Left renal pelvis (tissue), 4 donors: ENCODE measurements around the gene POLR1C. TPM values are rescaled to one million over a fixed set of nuclear protein-coding genes. Genes with fewer than 3 reads are reported as not detected.
"Not testable (repeated sequence)": the region's sequence is repeated elsewhere in the genome, so short reads cannot be mapped to it uniquely, and the experiment has no call there.

ENCODE experiments used
- DNase-seq, 4 donors: peaks; one replicate each; pipeline ENCODE4 v3.0.0-alpha.2; 2013; ENCODE audit warnings: low read depth in 4 of 4, low spot score in 3 of 4
- polyA plus RNA-seq, 4 donors: library from polyadenylated mRNA; unstranded; fragments of 120-200 nt; gene quantifications; one replicate each; pipeline ENCODE4 v1.2.1, GENCODE V29; 2013; ENCODE audit not compliant: insufficient read length in 4 of 4

Gene POLR1C
- polyA plus RNA-seq, 4 donors, result 24.6 to 43.6 (median 40.6) TPM

DNA sequence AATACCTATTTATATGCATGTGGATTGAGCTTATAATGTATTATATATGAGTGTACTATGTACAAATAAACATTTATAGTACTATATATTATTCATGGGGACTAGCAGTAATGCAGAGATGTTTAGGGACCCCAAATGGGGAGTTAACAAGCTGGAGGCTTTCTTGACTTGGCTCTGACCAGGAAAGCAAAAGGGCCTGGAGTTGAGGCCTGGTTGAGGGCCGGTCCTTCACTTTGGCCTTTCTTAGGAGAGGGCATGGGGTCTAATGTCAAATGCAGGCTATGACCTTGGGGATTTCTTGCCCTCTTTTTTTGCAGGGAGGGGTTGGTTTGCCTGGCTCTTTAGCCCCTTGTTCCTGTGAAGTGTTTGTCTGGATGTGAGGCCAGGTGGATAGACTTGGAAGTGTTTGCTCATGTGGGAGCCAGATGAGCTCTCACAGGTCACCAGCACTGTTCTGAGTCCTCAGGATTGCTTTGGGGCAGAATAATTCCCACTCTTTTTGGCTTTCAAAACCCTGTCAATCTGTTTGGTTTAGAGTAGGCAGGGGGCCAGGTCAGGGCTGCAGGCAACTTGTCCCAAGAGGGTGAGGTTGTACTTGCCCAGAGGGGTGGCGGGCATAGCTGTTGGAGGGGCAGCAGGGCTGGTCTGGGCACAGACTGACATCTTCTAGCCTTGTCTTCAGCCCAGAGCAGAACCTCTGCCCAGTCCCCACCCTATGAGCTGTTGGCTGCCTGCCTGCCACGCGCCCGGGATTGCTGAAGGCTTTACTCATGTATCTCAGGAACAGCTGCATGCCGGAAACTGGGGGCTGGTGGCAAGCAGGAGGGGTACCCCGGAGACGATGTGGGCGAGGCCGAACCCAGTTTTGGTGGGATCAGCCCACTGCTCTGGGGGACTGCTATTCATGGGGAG, 24.9 kb upstream of the POLR1C start:
- no peak for DNase-seq

DNA sequence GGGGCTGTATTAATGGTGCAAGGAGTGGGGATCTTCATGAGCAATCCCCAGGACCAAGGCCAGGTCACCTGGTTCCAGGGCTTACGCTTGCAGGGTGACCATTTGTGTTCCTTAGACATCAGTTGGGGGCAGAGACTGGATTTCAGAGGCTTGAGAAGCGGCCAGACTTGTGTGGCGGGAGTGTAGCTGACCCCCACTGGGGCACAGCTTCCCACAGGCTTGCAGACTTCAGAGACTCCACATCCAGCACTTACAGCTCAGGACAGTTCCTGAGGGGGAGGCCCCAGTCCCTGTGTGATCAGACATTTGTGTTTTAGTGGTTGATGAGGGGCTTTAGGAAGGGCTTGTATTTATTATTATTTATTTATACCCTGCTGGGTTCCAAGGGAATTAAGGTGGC, 24.2 kb upstream of the POLR1C start:
- no peak for DNase-seq

DNA sequence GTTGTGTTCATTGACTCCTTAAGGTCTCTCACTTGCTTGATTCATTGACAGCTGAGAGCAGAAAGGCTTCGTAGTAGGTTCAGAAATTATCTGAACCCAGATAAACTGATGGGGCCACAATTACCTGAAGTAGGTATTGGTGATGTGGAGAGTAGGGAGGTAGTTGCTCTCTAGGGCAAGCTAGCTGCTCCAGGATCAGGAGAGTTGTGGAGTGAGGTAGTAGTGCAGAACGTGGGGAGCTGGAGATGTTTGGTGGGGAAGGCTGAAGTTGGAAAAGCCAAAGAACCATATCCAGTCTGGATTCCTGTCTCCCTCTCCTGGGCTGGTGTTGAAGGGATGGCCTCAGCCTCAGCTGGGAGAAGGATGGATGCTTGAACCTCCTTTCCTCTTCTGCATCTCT, 23.7 kb upstream of the POLR1C start:
- DNase-seq, result no peak

DNA sequence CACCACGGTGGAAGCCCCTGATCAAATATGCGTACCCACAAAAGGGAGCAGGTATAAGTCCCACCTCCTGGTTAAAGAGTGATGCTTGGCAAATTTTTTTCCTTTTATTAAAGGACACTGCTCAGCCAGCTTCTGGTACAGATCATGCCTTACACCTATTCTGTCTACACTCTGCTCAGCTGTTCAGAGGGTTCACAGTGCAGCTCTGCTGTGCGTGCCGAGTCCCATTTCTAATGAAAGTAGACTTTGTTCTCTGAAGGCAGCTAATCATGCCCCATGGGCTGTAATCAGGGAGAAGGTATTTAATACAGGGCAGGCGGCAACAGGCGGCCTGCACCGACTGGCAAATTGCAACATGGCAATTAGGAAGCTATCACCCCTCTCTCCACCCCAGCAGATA, 23.1 kb upstream of the POLR1C start:
- no peak for DNase-seq

DNA sequence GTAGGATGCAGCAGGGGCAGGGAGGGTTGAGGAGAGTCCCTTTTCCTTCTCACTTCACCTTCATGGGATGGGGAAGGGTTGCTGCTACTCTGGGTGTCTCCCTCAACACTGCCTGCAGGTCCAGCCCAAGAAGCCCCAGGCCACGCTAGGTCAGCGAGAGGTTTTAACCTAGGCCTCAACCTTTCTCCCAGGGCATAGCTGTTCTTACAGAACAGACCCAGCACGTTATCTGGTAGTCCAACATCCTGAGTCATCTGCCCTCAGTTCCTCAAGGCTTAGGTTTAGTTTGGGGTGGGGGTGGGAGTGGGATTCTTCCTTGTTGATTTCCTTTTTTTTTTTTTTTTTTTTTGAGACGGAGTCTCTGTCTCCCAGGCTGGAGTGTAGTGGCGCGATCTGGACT, 22.6 kb upstream of the POLR1C start:
- no peak for DNase-seq

DNA sequence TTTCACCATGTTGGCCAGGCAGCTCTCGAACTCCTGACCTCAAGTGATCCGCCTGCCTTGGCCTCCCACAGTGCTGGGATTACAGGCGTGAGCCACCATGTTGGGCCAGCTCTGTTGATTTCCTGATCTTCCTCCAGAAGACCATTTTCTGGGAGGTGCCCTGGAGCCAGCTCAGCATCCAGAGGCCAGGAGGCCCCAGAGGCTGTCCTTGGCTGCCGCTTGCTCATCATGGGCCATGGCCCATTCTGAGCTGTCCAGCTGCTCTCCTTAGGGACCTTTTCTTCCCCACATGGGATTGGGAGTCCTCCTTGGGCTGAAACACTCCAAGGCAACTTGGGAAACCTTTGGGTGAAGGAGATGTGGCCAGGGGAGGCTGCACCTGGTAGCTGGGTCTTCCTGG, 22.1 kb upstream of the POLR1C start:
- no peak for DNase-seq

DNA sequence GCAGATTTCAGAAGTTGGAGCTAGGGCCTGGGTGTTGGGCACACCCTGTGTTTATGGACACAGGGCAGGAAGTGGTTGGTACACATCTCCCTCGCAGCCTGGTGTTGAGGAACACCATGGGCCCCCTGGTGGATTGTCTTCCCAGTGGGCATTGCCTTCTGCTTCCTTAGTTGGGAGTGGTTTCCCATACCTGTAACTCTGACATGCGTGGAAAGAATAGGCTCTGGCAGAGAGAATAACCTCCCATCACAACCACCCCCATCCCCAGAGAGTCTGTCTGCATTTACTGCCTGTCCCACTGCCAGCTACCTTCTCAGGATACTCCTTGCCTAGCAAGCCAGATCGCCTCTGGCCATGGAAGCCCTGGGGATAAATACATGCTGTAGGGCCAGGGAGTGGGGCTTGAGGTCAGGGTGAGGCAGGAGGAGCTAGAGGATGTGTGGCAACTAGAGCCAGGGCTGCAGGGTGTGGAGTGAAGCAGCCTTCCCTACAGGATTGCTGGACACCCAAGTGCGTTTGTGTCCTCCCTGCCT, 21.4 kb upstream of the POLR1C start:
- DNase-seq, result no peak

DNA sequence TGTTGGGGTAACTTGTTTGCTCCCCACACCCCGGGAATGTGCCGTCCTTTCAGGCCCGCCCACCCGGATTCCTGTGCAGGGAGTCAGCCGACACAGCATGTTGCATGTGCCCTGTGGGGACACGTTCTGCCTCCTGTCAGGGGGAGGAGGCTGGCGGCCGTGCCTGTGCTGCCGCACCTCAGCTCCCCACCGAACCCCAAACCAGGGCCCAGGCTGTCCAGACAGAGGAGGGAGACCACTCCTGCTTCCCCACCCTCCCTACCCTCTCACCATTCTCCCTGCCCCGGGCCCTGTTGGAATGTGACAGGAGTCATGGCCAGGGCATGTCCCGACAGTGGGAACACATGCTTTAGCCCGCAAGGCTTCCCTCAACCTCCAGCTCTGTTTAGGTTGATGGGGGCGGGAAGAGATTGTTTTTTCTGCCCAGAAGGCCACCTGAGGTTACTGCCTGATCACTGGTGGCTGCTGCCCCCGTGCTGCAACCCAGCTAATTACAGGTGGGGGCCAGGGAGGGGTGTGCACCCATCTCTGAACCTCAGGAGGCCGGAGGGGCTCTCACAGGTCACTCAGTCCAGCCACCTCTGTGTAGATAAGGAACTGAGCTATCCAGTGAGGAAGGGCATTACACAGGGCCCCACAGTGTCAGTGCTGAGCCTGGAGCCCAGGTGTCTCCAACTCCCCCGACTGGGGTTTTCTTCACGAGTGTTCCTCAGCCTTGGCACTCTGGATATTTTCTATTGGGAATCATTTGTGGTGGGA, 20.3 kb upstream of the POLR1C start:
- DNase-seq, result no peak

DNA sequence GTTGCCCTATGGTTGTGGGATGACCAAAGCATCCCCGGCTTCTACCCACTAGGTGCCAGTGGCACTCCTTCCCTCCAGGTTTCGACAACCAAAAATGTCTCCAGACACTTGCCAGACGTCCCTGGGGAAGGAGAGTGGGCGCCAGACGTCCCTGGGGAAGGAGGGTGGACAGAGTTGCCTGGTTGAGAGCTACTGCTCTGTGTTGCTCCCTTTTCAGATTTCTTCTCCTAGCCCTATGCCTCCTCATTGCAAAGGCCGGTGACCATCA, 19.8 kb upstream of the POLR1C start:
- DNase-seq, result no peak

DNA sequence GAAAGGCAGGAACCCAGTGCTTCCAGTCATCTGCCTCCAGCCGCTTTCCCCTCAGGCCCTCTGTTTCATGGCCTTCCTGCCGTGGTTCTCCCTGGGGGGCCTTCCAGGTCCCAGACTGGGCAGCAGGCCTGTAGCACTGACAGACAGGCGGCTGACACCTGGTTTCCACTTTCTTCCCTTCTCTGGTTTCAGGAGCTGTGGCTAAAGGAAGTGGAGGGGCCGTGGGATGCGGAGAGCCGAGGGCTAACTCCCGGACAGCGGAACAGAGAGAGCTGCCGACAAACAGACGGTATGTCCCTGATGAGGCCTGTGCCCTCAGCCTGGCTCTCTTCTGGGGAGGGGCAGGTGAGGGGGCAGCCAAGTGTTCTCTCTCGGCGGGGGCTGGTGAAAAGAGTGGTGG, 19.2 kb upstream of the POLR1C start:
- DNase-seq, result no peak

DNA sequence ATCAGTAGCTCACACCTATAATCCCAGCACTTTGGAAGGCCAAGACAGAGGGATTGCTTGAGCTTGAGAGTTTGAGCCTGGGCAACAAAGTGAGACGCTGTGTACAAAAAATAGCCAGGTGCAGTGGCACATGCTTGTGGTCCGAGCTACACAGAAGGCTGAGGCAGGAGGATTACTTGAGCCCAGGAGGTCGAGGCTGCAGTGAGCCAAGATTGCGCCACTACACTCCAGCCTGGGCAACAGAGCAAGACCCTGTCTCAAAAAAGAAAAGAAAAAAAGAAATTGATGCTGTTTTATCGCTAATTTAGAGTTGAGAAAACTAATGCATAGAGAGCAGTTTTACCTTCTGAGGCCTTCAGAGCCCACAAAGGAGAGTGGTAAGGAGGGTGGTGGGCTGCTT, 18.6 kb upstream of the POLR1C start:
- not testable (repeated sequence) for DNase-seq

DNA sequence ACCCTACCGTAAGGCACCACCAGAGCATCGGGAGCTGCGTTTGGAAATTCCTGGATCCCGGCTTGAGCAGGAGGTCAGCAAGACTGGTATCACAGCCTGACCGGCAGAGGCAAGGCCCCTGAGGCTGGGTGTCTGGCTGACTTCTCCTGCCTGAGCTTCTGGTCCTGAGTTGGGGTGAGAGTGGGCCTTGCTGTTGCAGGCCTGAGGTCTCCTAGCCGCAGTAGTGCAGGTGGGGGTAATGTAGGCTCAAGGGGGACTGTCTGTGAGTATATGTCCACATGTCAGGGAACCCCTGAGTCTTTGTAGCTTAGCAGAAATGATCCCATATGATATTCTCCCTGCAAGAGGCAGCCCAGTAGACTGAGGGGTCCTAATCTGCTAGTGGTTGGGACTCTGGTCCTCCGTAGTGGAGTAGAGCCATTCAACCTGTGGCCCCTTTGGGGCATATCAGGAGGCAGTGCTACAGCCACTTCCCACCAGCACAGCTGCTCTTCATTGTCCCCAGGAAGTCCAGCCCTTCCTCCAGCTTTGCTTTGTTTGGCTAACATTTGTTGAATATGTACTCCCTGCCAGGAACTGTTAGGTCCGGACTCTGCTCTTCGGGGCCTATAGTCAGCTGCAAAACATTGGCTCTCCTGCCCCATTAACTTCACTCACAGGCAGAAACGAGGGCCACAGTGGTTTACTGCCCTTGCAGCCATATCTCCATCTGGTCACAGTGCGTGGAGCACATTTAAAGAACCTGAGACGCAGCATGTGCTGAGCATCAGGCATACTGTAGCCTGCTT, 17.7 kb upstream of the POLR1C start:
- DNase-seq, result no peak

DNA sequence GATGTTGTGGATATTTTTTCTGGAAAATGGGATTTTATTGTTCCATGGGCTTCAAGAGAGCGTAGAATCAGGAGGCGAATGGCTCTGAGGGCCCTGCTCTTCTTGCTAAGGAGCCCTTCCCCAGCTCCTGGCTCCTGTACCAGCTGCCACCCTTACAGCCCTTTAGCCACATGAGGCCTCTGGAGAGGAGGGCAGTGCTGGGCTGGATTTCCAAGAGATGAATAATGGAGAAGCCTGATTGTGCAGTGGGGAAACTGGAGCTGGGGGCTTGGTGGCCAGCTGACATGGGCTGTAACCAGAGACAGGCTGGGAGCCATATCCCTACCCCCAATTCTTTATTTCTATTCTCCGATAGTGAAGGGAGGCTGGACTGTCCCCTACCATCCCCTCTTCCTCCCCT, 16.0 kb upstream of the POLR1C start:
- DNase-seq, result no peak

DNA sequence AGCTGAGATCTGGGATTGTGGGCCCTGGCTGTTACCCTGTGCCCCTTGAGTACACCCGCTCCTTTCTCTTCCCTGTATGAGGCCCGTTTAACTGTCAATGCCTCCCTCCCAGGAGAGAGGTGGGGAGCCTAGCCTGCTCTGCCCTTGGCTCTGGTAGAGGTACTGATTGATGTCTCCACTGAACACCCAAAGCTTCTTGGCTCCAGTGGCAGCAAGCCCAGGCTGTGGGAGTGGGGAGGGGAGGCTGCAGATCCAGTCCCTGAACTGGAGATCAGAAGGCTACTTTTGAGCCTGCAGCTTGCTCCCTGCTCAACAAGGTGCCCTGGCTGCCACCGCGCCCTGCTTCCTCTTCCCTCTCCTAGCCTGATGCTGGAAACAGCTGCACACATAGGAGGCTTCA, 14.2 kb upstream of the POLR1C start:
- no peak for DNase-seq

DNA sequence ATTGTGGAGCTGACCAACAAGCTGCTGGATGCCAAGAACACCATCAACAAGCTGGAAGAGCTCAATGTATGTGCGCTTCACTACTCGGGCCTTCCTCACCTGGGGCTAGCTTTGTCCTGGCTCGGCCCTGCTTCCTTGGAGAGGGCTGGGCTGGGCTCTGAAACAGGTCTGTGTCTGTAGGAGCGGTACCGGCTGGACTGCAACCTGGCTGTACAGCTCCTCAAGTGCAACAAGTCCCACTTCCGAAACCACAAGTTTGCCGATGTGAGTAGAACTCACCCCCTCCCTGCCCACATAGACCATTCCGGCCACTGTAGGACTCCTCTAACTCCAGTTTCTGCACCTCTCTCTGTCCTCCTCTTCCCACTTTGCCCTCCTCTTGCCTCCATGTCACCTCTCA, 13.4 kb upstream of the POLR1C start:
- DNase-seq, result no peak

DNA sequence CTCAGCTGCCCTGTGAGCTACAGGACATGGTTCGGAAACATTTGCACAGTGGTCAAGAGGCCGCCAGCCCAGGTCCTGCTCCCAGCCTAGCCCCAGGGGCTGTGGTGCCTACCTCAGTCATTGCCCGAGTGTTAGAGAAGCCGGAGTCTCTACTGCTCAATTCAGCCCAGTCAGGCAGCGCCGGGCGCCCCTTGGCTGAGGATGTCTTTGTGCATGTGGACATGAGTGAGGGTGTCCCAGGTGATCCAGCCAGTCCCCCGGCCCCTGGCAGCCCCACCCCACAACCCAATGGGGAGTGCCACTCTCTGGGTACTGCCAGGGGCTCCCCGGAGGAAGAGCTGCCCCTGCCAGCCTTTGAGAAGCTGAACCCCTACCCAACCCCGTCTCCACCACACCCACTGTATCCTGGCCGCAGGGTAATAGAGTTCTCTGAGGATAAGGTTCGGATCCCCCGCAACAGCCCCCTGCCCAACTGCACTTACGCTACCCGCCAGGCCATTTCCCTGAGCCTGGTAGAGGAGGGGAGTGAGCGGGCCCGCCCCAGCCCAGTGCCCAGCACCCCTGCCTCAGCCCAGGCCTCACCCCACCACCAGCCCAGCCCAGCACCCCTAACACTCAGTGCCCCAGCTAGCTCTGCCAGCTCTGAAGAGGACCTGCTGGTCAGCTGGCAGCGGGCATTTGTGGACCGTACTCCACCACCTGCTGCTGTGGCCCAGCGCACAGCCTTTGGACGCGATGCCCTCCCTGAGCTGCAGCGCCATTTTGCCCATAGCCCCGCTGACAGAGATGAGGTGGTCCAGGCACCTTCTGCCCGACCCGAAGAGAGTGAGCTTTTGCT, 11.9 kb upstream of the POLR1C start:
- no peak for DNase-seq

DNA sequence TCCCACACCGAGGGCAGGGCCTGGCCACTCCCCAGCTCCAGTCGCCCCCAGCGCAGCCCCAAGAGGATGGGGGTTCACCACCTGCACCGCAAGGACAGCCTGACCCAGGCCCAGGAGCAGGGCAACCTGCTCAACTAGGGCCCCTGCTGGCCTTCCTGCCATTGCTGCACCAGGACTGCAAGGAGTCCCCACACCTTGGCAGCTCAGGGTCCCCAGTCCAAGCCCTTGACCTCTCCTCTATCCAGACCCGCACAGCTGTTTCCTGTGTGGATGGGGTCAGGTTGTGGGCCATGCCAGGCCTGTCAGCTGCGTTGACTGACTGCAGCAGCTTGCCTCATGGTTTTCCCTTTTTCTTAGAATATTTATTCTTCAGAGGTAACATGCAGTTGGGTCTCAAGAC, 11.2 kb upstream of the POLR1C start:
- no peak for DNase-seq

DNA sequence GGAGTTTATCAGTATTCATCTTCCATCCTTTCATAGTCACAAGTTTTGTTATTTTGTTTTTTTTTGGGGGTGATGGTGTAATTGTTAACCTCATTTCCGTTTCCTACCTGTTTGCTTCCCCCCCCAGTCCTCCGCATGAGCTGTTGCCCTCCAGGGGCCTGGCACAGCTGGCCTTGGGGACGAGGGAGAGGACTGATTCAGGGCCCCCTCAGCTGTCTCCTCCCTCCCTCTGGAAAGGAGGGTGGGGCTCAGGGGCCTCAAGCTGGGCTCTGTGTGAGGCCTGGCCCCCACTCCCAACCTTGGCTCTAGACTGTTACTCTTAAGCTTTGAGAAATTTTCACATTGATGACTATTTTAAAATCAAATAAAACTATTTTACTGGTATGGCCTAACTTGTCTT, 10.7 kb upstream of the POLR1C start:
- DNase-seq, result no peak

DNA sequence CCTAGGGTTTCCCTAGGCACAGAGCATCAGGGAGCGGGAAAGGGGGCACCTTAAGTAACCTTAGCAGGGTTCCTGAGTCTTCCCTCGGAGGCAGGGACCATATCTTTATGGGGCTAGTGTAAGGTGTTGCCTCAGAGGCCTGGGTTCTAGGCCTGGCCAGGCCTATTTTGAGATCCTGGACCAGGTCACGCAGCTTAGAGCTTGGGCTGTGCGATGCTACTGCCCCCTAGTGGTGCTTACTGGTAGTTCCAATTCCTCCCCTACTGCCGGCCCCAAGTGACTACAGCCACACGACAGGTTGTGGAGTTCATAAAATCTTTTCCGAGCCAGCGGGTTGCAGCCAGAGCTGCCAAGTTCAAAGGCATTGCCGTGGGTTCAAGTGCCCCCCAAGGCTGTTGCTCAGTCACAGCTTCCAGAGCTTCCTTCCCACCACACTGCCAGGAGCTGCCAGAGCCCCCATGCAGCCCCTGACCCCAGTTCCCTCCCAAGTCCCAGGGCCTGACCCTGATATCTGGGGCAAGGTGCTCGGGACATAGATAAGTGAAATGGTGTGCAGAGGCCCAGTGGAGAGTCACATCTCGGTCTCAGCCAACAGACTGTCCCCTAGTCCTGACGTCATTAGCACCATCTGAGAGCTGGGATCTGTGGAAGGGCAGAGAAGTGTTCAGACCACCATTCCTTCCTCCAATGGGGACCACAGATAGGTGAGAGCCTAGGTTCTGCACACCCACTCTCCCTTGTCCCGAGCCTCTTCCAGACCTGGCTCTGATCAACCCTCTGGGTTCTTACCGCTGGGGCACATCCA, 10.0 kb upstream of the POLR1C start:
- DNase-seq, result peak; percentile 61 to 83 (median 70)
